Activated gamma-delta T cell (primary cell): ENCODE measurements around the gene ANKRD50.

ENCODE experiments used
- DNase-seq: peaks from one replicate; lab custom pipeline; 2025; lab: John Stamatoyannopoulos, UW

Gene ANKRD50

DNA sequence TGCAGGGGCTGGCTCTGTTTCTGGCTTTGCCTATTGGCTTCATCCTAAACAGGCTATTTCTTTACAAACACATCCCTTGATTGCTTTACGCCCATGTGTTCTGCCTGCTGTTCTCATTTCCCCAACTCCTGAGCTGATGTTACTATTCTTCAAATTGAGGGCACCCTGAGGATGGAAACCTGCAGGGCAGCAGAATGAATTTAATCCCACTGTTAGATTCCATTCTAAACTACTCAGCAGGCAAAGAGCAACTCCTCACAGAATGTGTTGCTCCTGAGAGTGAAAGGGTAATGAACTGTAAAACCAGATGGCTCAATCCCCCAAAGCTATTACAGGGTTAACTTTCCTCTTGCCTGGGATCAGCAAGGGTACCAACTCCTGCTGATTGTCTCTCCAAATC, 75.7 kb downstream of the ANKRD50 start:
- no peak for DNase-seq

DNA sequence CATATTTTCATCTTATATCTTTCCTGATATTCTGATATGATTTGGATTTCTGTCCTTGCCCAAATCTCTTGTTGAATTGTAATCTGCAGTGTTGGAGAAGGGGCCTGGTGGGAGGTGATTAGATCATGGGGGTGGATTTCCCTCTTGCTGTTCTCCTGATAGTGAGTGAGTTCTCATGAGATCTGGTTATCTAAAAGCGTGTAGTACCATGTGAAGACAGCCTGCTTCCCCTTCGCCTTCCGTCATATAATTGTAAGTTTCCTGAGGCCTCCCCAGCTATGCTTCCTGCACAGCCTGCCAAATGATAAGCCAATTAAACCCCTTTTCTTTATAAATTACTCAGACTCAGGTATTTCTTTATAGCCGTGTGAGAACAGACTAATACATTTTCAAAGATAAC, 77.2 kb downstream of the ANKRD50 start:
- DNase-seq, result no peak

DNA sequence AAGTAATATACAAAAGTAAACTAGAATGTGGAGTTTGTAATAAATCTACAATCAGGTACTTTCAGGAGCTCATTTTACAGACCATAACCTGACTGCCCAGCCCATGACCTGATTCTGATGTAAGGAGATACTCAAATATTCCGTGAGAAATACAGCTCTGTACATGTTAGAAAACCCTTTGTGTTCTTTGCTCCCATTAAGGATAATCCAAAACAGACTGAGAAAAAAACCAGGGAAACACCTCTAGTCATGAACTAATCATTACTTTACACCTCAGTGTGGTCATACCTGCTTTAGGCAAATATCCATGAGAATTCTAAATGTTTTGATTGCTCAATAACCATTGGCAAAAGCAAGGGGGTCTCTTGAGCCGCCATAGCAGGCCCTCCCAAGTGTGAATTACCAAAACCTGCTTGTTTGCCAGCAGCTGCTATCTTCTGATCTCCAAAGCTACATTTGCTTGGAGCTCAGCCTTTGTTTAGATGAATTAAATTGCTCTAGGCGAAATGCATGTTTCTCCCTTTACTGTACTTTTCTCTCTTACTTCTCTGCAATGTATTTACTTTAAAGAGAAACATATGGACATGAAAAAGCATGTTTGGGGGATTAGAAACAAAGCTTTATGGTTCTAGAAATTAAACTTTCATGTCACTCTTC, 79.1 kb downstream of the ANKRD50 start:
- no peak for DNase-seq

DNA sequence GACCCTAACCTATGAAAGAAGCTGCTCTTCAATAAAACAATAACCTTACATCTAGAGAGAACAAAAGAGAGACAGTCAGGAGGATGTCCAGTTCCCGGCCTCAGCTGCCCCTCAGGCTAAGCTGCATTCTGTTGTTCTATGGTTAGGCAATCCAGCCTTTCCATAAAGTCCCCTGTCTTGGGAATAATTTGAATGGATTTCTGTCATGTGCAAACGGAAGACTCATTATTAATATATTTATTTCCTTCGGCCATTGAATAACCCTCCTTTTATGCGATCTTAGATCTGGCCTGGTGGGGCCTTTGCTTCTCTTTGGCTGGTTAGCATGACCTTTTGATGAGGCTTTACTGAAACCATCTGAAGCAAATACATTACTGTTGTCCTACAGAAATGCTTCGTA, 80.1 kb downstream of the ANKRD50 start:
- DNase-seq, result no peak

DNA sequence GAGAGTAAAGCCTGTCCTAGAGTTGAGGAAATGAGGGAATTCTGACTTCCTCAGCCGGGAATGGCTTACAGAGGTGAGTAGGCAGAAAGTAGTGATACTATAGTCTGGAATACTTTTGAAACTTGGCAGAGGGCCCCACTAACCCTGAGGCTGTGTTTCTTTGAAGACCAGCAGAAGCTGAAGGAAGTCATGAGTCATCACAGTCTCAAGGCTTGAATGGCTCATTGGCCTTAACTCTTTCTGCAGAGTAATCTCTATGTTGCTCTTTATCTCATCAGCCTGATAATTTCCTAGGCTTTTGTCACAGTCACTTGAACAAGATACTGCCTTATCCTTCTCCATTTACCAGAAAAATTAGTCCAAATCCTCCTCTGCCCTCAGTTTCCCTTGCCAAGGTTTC, 80.8 kb downstream of the ANKRD50 start:
- no peak for DNase-seq

DNA sequence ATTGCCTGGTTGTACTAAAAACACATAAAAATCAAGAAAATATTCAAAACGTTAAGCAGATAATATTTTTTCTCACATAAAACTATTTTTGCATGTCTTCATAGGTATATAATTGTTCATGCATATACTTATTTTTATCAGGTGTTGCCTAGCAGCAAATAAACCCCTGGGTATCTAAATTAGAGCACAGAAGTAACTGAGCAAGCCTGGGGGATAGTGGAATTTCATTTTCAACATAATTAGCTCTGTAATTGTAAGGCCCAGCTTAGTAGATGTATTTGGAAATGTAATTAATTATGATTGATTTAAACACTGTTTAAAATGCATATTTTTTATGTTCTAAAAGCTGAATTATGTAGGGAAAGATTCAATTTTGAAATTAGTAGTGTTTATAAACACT, 82.9 kb downstream of the ANKRD50 start:
- DNase-seq, result no peak
